Stimulated activated naive CD8-positive, alpha-beta T cell treated with anti-CD3 and anti-CD28 coated beads, Interleukin-15, Interleukin-2, amounts not matched to agents 100 U/mL and 50 U/mL, for 24 hours (primary cell): ENCODE results near the gene CFL1.

ENCODE experiments used
- ATAC-seq: fragments of 150-1000 bp; cut with Tn5 transposase; one replicate; pipeline ENCODE4 v1.10.0; 2021
- DNase-seq: peaks from one replicate; pipeline ENCODE4 v3.0.0; 2021

CFL1 gene

DNA sequence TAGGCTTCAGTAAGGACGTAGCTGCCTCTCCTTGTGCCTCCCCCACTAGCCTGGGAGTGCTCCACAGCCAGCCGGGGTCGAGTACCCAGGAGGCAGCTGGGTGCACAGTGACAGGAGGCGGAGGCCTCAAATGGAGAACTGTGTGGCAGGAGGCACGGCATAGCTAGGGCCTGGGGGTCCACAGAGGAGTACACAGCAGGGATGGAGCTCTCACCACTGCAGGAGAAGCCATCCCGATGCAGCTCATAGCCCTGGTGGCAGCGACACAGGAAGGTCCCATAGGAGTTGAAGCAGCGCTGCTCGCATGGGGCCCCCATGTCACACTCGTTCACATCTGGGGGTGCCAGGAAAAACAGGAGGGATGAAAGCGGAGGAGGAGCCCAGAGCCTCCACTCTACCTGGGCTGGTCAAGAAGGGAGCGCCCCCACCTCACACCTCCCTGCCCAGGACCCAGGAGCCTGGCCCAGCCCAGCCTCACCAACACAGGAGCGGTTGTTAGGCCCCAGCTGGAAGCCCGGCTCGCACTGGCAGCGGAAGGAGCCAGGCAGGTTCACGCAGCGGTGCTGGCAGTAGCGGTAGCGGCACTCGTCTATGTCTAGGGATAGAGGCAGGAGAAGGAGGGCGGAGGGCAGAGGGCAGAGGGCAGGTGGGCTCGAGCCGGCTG, 11.8 kb upstream of the CFL1 start:
- ATAC-seq, result no peak
- DNase-seq, result no peak

DNA sequence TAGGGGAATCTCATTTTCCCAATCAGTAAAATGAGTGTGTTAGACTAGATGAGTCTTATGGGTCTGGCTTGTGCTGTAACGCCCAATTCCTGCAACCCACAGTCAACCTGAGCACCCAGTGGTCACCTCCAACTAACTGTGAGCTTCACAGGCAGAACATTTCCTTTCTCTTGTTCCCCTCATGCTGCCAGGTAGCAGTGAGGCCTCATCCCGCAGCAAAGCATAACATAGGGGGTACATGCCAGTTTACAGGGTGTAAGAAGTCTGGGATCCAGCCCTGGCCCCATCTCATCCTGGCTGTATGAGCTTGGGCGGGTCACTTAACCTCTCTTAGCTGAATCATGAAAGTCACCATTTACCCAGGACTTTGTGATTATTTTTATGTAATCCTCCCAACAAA, 10.9 kb upstream of the CFL1 start:
- ATAC-seq, result no peak
- no peak for DNase-seq

DNA sequence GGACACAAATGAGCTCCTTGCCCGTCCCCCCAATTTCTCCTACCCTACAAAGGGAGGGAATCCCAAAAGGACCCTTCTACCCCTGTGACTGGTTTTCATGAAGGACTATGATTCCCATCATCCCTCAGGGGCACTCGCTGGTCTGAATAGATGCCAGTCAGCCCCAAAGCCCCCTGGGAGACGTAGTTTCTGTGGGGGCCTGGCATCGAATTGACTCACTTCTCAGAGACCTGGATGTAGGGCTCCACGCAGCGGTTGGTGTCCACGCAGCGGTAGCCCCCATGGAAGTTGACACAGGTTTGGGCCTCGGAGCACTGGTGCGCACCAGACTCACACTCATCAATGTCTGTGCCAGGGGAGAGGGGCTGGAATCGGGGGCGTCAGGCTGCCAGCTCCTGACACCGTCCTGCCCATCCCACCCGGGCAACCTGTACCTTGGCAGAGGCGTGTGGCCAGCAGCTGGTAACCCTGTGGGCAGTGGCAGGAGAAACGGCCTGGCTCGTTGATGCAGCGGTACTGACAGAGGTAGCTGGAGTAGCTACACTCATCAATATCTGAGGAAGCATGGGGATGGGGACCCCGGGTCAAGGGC, 10.2 kb upstream of the CFL1 start:
- DNase-seq, result no peak
- no peak for ATAC-seq

DNA sequence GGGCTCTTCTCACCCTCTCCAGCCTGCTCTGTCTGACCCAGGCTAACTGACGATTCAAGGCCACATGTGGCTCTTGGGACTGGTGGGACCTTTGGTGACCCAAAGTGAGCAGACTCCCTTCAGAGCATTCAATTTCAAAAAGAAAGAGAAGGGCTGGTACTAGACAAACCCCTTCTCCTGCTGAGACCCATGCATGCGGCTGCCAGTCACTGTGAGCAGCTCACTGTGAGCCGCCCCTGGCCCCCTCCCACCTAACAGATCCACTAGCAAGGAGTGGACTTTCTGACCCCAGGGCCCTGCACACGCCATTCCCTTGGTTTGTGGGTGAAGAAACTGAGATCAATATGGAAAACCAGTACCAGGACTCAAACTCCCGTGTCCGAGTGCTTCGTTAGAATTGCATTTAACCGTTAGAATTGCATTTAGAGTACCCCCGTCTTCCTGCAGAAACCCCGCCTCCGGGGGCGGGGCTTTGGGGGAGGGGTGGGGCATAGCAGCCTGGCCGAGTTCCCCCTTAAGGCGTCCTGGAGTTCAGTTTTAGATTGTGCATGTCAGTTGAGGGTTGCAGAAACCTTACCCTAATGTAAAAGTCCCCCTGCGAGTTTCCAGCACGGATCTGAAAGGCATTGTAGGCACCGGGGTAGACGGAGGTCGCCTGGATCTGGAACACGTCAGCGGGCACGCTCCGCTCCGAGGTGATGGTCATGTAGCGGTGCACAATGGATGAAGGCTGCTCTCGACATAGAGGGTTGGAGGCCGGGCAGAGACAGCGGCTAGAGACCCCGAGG, 9.5 kb upstream of the CFL1 start:
- no peak for ATAC-seq
- DNase-seq, result peak; percentile 63

DNA sequence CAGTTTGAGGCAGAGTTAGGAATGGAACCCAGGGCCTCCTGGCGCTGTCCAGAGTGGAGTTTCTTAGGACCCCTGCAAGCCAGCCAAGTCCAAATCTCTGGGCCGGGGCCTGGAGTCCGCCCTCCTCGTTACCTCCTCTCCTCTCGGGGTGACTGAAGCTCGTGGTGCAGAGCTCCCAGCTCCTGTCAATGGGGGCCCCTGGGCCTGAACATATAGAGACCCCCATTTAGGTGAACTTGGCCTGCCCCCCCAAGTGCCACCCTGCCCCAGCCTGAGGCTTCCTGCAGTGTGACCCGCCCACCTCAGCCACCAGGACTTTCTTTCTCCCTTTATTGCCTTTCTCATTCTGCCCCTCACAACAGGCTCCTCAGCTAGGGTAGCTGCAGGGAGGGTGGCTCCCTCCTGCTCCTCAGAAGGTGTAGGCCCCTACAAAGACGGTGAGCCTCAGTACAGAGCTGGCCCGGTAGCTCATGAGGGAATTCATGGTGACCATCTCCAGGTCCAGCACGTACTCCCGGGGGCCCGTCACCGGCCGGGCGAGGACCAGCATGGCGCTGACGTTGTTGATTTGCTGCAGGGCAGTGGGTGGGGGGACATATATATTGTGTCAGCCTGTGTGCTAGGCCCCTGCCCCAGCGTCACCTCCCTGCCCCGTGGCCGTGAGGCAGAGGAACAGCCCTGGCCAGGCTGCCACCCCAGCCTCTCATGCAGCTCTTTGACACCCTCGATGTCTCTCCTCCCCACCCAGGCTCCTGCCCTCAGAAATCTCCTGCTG, 8.7 kb upstream of the CFL1 start:
- DNase-seq, result no peak
- no peak for ATAC-seq

DNA sequence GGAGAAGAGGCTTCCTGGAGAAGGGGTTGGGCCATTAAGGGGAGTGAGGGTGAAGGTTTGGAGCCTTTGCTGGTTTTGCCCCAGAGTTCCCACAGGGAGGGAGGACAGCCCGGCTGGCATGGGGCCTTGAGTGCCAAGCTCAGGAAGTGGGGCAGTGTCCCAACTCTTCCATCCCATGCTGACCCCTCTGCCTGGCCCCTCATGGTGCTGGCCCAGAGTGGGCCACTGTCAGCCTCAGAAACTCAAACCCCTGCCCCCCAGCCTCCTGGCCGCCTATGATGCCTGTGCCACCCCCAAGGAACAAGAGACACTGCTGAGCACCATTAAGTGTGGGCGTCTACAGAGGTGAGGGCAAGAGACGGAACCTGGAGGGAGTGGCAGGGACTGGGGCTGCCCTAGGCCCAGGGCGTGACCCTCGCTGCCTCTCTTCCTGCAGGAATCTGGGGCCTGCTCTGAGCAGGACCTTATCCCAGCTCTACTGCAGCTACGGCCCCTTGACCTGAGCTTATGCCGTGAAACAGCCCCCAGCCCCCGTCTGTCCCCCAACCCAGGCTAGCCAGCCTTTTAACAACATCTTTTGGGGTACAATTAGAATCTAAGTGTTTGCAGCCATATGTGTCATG, 7.7 kb upstream of the CFL1 start:
- DNase-seq, result no peak

DNA sequence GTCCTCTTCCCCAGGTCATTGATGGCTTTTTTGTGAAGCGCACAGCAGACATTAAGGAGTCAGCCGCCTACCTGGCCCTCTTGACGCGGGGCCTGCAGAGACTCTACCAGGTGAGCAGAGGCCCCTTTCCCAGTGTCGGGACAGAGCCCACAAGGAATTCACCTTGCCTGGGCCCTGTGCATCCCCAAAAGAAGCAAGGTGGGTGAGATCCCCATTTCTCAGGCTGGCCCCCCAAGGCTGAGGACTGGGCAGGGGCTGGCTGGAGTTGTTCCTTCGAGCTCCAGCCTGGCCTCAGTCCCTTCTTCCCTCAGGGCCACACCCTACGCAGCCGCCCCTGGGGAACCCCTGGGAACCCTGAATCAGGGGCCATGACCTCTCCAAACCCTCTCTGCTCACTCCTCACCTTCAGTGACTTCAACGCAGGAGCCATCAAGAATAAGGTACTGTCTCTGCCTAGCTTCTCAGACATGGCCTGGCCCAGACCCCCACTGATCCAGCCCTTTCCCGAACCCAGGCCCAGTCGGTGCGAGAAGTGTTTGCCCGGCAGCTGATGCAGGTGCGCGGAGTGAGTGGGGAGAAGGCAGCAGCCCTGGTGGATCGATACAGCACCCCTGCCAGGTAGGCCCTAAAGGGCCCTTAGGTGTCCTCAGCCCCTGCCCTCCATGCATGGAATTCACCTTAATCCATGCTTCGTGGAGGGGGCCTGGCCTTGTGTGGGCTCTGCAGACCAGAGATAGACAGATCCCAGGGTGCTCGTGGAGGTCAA, 6.9 kb upstream of the CFL1 start:
- ATAC-seq (no peak), DNase-seq (no peak)

More for the DNA sequence above, 7.7 kb upstream of the CFL1 start:
- no peak for ATAC-seq

DNA sequence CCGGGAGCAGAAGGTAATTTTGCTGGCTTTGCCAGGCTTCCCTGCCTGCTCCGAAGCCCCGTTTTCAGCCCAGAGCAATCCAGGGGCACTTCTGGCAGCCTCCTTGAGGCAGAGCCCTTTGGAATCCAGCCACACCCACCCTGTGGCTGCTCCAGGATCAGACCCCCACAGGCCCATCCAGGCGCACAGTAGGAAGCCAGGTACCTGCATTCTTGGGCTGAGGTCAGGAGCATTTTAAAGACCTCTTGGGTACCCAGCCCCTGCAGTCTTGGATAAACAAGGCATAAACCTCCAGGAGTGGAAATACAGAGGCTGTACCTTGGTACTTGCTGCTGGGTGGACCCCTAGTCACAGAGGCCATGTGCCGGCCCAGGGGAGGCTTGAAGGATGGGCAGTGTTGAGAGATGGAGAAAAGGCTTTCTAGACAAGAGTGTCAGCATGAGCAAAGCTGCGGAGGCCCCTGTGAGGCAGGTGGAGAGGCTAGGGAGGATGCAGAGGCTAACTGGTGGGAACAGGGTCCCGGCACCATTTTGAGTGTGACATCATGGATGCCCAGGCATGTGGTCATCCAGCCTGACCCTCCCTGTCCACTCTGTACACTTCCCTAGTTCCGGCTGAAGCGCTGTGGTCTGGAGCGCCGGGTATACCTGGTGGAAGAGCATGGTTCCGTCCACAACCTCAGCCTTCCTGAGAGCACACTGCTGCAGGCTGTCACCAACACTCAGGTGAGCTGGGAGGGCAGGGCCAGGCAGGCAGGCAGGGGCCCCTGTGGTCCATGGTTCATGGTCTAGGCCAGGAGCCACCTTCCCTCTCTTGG, 6.1 kb upstream of the CFL1 start:
- no peak for DNase-seq
- ATAC-seq, result no peak

DNA sequence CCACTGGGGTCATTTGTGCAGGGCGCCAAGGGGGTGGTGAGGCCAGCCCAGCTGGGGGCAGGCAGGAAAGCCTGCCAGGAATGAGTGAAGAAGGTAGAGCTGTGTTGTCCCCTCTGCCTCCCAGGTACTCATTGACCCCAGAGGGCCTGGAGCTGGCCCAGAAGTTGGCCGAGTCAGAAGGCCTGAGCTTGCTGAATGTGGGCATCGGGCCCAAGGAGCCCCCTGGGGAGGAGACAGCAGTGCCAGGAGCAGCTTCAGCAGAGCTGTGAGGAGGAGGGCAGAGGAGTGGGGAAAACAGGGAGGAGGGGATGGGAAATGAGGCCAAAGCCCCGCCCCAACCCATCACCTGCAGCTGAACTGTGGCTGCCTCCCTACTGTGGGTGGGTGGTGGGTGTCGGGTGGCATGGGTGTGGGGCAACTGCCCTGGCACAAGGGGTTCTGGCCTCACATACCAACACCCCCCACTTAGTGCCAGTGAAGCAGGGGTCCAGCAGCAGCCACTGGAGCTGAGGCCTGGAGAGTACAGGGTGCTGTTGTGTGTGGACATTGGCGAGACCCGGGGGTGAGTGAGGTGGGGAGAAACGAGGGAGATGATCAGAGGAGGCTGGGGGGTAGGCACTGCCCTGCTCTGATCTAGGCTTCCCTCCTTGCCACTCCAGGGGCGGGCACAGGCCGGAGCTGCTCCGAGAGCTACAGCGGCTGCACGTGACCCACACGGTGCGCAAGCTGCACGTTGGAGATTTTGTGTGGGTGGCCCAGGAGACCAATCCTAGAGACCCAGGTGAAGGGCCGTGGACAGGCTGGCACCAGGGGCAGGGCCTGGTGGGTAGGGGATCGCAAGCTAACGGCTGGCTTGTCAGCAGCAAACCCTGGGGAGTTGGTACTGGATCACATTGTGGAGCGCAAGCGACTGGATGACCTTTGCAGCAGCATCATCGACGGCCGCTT, 5.2 kb upstream of the CFL1 start:
- DNase-seq (no peak), ATAC-seq (no peak)

DNA sequence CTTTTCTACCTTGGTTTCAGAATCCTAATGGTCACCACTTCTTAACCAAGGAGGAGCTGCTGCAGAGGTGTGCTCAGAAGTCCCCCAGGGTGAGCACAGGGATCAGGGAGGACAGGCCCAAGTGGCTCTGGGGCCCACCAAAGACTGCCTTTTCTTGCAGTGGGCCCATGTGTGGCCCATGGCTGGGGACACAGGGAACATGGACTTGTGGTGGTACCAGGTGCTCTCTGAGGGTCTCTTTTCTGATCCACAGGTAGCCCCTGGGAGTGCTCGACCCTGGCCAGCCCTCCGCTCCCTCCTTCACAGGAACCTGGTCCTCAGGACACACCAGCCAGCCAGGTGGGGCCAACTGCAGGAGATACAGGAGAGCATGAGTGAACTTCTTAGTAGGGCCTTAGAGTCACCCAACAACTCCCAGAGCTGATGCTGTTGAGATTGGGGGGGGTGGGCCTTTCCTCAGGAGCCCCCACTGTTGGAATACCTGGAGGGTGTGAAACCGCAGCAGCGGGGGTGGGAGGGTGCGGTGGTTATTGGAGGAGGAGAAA, 4.3 kb upstream of the CFL1 start:
- DNase-seq, result no peak
- ATAC-seq, result no peak

DNA sequence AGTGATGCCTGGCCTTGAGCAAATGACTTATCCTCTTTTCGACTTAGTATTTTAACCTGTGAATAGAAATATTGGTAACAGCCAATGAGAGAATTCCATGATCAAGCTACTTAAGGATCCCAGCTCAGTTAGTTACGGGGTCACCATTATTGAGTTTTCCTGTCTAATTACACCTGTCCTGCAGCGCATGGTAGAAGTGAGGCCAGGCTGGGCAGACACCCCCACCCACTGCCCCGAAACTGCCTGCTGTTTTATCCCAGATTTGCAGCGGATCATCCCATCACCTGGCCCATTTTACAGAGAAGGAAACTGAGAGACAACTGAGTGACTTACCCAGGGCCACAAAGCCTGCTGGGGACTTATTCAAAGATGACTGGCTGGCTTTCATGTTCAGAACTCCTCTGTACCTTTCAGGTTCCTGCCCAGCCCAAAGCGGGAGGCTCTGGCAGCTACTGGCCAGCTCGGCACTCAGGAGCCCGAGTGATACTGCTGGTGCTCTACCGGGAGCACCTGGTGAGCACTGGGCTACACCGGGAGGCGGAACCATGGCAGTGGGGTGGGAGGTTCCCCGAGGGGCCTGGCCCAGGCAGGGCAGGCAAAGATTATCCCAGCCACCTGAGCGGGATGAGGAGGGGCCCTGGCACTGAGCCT, 3.7 kb upstream of the CFL1 start:
- DNase-seq, result no peak
- ATAC-seq, result no peak

DNA sequence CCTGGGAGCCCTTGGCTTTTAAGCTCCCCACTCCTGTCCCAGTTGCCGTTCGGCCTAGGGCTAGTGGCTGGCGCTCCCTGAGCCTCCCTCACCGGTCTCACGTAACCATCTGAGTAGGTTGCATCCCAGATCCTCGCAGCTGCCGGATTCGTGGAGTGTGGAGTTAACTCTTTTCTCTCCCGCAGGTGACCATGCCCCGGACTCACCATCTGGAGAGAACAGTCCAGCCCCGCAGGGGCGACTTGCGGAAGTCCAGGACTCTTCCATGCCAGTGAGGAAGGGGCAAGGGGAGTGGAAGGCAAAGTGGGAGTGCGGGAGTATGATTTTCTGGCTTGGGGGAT, 3.2 kb upstream of the CFL1 start:
- no peak for ATAC-seq
- DNase-seq, result no peak

DNA sequence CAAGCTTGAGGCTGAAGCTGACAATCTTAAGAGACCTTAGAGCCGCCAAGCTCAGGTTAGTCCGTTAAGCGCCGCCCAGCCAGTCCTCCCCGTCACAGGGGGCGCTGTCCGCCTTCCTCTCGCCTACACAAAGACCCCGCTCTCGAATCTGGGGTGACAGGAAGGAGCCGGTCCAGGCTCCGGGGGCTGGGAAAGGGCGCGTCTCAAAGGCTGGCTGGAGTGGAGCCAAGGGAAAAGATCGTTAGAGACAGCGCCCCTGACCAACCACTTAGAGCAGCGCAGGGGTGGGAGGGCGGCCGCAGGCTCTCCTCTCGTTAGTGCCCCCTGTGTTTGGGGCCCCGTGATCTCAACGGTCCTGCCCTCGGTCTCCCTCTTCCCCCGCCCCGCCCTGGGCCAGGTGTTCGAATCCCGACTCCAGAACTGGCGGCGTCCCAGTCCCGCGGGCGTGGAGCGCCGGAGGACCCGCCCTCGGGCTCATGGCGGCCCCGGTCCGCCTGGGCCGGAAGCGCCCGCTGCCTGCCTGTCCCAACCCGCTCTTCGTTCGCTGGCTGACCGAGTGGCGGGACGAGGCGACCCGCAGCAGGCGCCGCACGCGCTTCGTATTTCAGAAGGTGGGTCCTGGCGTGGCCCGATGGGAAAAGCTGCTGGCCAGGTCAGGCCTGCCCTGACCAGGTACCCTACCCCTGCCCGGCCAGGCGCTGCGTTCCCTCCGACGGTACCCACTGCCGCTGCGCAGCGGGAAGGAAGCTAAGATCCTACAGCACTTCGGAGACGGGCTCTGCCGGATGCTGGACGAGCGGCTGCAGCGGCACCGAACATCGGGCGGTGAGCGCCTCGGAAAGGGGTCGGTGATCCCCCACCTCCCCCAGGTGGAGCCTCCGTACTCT, 2.5 kb upstream of the CFL1 start, which contains the start of gene MUS81:
TSS of gene MUS81 (plus strand) at position 156 of the 887 bp plus-strand sequence. CDS start at position 477, 321 bp downstream.
- DNase-seq (peak; percentile 97), ATAC-seq (peak; percentile 39)

DNA sequence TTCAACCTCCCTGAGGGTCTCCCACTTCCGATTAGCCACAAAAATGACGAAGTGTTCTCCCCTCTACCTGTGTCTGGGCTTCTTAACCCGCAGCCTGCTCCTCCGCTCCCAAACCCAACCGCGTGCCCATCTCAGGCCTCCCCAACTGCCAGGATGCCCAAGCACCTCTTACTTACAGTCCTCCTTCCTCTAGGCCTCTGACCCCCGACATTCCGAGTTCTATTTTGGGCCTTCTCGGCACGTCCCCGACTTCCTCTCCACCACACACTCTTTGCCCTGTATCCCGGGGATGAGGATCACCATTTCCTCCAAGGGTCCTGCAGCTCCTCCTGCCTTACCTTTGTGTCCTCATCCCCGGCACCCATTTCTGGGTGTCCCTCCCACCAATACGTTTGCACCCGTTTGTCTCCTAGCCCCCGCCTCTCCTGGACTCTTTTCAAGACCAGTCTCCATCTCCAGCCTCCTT, 1.9 kb upstream of the CFL1 start:
- ATAC-seq, result peak; percentile 0
- peak; percentile 62 for DNase-seq

DNA sequence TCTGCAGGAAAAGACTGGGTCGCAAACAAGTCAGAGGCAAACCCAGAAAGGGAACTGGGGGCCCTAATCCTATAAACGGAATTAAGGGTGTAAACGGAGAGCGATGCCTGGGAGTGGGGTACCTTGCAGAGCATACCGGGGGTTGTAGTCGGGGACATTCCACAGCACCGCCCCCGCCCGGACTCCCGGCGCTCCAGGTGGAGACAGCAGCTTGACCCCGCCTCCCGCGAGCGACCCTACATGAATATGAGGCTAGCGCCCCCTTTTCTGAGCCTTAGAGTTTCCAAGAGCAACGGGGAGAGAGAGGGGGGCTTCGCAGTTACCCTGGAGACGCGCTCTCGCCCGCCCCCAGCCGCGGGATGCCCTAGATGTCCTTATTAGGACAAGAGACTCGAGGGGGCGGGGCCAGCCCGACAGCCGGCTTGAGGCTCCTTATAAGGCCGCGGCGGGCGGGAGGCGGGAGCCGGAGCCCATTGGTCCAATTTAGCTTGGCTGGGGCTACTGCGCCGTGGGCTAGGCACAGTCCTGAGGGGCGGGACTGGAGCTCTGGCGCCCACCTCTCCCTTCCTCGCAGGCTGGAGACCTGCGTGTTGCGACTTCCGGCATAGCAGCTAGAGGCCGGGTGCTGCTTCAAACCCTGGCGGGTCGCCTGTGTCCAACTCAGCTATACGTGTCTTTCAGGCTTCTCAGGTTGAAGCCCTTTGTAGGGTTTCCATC, 1.3 kb upstream of the CFL1 start:
- peak; percentile 99 for DNase-seq
- peak; percentile 78 for ATAC-seq

DNA sequence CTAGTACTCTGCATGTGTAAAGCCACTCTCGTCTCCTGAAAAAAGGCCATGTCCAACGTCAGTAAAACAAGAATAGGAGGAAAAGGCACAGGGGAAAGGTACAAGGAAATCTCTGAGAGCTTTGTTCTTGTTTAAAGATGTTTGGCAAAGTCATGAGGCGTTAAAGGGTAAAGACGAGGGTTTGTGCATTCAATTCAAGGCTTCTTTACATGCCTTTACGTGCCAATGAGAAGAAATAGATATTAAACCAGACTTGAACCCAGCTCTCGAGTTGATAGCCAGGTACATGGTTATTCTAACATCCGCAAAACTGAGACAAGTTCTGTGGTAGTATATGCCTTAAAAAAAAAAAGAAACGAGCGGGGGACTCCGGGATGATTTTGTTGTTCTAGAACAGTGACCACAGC, 704 bp upstream of the CFL1 start:
- no peak for DNase-seq
- ATAC-seq, result no peak

DNA sequence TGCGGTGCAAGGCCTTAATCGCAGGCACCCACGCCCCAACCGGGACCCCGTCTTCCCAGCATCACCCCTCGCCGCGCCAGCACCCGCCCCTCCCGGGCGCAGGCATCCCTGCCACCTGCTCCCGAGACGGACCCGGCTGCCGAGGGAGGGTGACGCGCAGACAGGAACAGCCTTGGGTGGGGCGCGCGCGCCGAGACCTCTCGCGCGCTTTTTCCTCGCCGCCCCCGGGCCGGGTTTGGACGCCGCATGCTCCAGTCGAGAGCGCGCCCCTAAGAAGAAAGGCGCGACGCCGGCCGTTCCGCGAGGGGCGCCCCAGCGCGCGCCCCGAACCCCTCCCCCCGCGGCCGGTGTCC, 504 bp downstream of the CFL1 start:
- ATAC-seq (no peak), DNase-seq (no peak)
